ENCODE measurements around the gene ERN1. TPM values are rescaled to one million over a fixed set of nuclear protein-coding genes. Genes with fewer than 3 reads are reported as not detected.

ERN1 gene
- total RNA-seq, 2 donors from 2014 or later: 9.0 to 13.7 TPM

DNA sequence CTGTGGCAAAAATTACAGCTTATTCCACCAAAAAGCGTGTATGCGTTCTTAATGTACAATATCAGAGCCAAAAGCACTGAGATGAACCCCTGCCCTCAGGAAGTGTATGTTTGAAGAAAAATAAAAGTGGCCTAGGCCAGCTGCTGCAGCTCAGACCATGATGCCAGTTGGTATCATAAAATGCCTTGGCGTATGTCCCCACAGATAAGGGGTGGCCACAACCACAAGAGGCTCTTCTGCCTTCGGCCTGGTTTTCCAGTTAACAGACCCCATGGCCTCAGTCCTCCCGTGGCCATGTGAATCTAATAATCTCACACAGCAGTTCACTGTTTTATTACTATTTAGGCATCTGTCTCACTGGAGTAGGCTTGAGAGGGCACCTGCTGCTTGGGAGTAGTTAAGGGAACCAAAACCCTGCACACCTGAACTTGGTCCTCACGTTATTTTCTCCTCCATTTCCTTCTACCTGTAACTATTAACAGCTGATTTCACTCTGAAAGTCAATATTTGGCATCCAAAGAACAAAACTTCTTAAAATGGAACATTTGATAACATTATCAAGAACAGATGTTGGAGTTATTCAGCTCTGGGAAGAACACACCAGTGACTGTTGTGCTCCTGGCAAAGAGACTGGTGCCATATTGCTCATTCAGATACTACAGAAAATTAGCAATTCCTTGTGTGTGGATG, 34.8 kb upstream of the ERN1 start:
- Mint-ChIP-seq H3K36me3 (ENCODE audit: low read depth) (peaks cover 3% of the 10 kb centered on the region), H3K4me3 (no peak overlapping the region), H3K4me1 (peaks cover 5% of the 10 kb centered on the region), H3K27ac (no peak overlapping the region), H3K9me3 (no peaks in the 10 kb centered on the region), H3K27me3 (ENCODE audit: insufficient read depth) (no peaks in the 10 kb centered on the region)
- WGBS, 2 experiments (ENCODE audit: insufficient coverage in 1 of 2, insufficient read length in 1 of 2): 96 to 100% methylated on average over 2 to 6 of the region's 6 CpGs
- TF ChIP-seq, protein P1, sequence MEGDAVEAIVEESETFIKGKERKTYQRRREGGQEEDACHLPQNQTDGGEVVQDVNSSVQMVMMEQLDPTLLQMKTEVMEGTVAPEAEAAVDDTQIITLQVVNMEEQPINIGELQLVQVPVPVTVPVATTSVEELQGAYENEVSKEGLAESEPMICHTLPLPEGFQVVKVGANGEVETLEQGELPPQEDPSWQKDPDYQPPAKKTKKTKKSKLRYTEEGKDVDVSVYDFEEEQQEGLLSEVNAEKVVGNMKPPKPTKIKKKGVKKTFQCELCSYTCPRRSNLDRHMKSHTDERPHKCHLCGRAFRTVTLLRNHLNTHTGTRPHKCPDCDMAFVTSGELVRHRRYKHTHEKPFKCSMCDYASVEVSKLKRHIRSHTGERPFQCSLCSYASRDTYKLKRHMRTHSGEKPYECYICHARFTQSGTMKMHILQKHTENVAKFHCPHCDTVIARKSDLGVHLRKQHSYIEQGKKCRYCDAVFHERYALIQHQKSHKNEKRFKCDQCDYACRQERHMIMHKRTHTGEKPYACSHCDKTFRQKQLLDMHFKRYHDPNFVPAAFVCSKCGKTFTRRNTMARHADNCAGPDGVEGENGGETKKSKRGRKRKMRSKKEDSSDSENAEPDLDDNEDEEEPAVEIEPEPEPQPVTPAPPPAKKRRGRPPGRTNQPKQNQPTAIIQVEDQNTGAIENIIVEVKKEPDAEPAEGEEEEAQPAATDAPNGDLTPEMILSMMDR (conservative IDR thresholded peaks at IDR 0.05): no peak
- Histone ChIP-seq H3K36me3 (ENCODE audit: control insufficient read depth, insufficient read depth, low read length) (no peaks in the 10 kb centered on the region), H3K27me3 (ENCODE audit: control insufficient read depth, insufficient read depth, low read length, poor library complexity, severe bottlenecking) (no peaks in the 10 kb centered on the region), H3K27ac (ENCODE audit: low read depth, low read length) (no peak overlapping the region), H3K4me1 (ENCODE audit: control insufficient read depth, insufficient read depth, low read length) (no peaks in the 10 kb centered on the region), H3K9me3 (ENCODE audit: control insufficient read depth, low read length) (no peaks in the 10 kb centered on the region), H3K4me3 (ENCODE audit: low read length) (no peak overlapping the region), H3K9ac (ENCODE audit: extremely low read depth, low read length, poor library complexity, severe bottlenecking) (no peak overlapping the region)
- no peak for DNase-seq

DNA sequence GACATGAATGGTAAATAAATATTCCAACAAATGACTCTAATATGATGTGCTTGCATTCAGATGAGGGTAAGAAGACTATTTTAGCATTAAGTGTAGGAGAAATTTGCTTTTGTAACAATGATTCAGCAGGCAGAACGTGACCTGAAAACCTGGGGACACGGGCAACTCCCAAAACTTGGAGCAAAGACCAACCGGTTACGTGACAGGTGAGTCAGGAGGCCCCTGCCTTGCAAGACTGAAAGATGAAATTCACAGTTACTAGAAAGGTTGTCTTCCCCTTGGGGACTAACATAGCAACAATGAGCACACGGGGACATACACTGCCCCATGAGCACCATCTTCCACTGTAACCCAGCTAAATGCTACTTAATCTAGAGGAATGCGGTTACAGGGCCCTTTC, 33.5 kb upstream of the ERN1 start:
- TF ChIP-seq, protein P1 (conservative IDR thresholded peaks at IDR 0.05): no peak
- H3K9me3 Mint-ChIP-seq: no peaks in the 10 kb centered on the region
- H3K27me3 ChIP-seq (ENCODE audit: control insufficient read depth, insufficient read depth, low read length, poor library complexity, severe bottlenecking): no peaks in the 10 kb centered on the region
- peaks cover 3% of the 10 kb centered on the region for H3K36me3 Mint-ChIP-seq (ENCODE audit: low read depth)
- H3K9ac ChIP-seq (ENCODE audit: extremely low read depth, low read length, poor library complexity, severe bottlenecking): no peak overlapping the region
- no peak overlapping the region for H3K4me3 ChIP-seq (ENCODE audit: low read length)
- no peak for DNase-seq
- H3K27me3 Mint-ChIP-seq (ENCODE audit: insufficient read depth): no peaks in the 10 kb centered on the region
- no peak overlapping the region for H3K27ac ChIP-seq (ENCODE audit: low read depth, low read length)
- H3K4me1 ChIP-seq (ENCODE audit: control insufficient read depth, insufficient read depth, low read length): no peaks in the 10 kb centered on the region
- peaks cover 12% of the 10 kb centered on the region for H3K4me1 Mint-ChIP-seq
- H3K27ac Mint-ChIP-seq: no peak overlapping the region
- WGBS, 2 experiments (ENCODE audit: insufficient coverage in 1 of 2, insufficient read length in 1 of 2): 81 to 93% methylated on average over 5 to 6 of the region's 6 CpGs
- H3K4me3 Mint-ChIP-seq: no peak overlapping the region
- no peaks in the 10 kb centered on the region for H3K9me3 ChIP-seq (ENCODE audit: control insufficient read depth, low read length)
- no peaks in the 10 kb centered on the region for H3K36me3 ChIP-seq (ENCODE audit: control insufficient read depth, insufficient read depth, low read length)

DNA sequence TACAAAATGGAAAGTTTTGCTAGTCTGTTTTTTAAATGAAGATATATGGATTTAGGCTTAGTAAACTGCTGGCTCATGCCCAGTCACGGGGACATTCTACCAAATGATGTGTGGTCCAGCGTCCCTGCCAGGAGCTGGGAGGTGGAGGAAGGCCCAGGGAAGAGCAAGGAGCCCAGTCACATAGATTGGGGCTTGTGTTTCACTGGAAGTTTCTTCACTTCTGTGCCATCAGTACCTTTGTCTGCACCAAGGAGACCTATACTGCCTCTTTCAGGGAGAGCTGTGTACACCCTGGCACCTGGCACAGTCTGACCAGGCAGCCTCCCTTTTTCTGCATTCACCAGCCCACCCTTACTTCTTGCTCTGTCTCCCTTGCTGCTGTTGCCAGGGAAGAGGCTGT, 32.6 kb upstream of the ERN1 start:
- no peak for DNase-seq
- H3K9me3 ChIP-seq (ENCODE audit: control insufficient read depth, low read length): no peaks in the 10 kb centered on the region
- peaks cover 3% of the 10 kb centered on the region for H3K36me3 Mint-ChIP-seq (ENCODE audit: low read depth)
- TF ChIP-seq, protein P1 (conservative IDR thresholded peaks at IDR 0.05): no peak
- H3K27me3 ChIP-seq (ENCODE audit: control insufficient read depth, insufficient read depth, low read length, poor library complexity, severe bottlenecking): no peaks in the 10 kb centered on the region
- H3K4me1 ChIP-seq (ENCODE audit: control insufficient read depth, insufficient read depth, low read length): peaks cover 7% of the 10 kb centered on the region
- no peak overlapping the region for H3K9ac ChIP-seq (ENCODE audit: extremely low read depth, low read length, poor library complexity, severe bottlenecking)
- H3K4me3 ChIP-seq (ENCODE audit: low read length): no peak overlapping the region
- no peak overlapping the region for H3K27ac Mint-ChIP-seq
- H3K9me3 Mint-ChIP-seq: no peaks in the 10 kb centered on the region
- H3K27ac ChIP-seq (ENCODE audit: low read depth, low read length): no peak overlapping the region
- H3K27me3 Mint-ChIP-seq (ENCODE audit: insufficient read depth): no peaks in the 10 kb centered on the region
- peaks cover 17% of the 10 kb centered on the region for H3K4me1 Mint-ChIP-seq
- no peak overlapping the region for H3K4me3 Mint-ChIP-seq
- no peaks in the 10 kb centered on the region for H3K36me3 ChIP-seq (ENCODE audit: control insufficient read depth, insufficient read depth, low read length)
- 97% methylated on average over 2 of the region's 2 CpGs; no CpG with 5 or more reads in 1 of the 2 experiments for WGBS, 2 experiments (ENCODE audit: insufficient coverage in 1 of 2, insufficient read length in 1 of 2)
